Left hindlimb (tissue), 1 donor: ENCODE results near the gene RPS6KA5.
"Not testable (repeated sequence)": the region's sequence is repeated elsewhere in the genome, so short reads cannot be mapped to it uniquely, and the experiment has no call there.

Experiments
- DNase-seq: peaks from one replicate; pipeline ENCODE4 v3.0.0-alpha.2; 2018

RPS6KA5 gene

GRCh38 chr14:90981636-90982035 is 78.8 kb downstream of the RPS6KA5 start:
- DNase-seq, result no peak

GRCh38 chr14:90980636-90981035 is 79.8 kb downstream of the RPS6KA5 start:
- DNase-seq, result not testable (repeated sequence)

GRCh38 chr14:90979515-90979914 is 80.9 kb downstream of the RPS6KA5 start:
- no peak for DNase-seq

GRCh38 chr14:90976101-90976500 is 84.3 kb downstream of the RPS6KA5 start:
- no peak for DNase-seq

- no peak for DNase-seq
These were observed 88.8 kb downstream of the RPS6KA5 start for GRCh38 chr14:90971687-90972086.

- DNase-seq, result no peak
These were observed 90.3 kb downstream of the RPS6KA5 start for GRCh38 chr14:90970167-90970600.

- no peak for DNase-seq
These were observed 90.8 kb downstream of the RPS6KA5 start for GRCh38 chr14:90969531-90970166.

GRCh38 chr14:90968025-90968424 is 92.4 kb downstream of the RPS6KA5 start:
- DNase-seq, result no peak

- no peak for DNase-seq
These were observed 93.9 kb downstream of the RPS6KA5 start for GRCh38 chr14:90966493-90966892.

- no peak for DNase-seq
These were observed 94.7 kb downstream of the RPS6KA5 start for GRCh38 chr14:90965765-90966164.

GRCh38 chr14:90963343-90963742 is 97.1 kb downstream of the RPS6KA5 start:
- DNase-seq, result no peak

- no peak for DNase-seq
These were observed 97.8 kb downstream of the RPS6KA5 start for GRCh38 chr14:90962505-90963109.

GRCh38 chr14:90960818-90961217 is 99.6 kb downstream of the RPS6KA5 start:
- DNase-seq, result no peak

- no peak for DNase-seq
These were observed 101.1 kb downstream of the RPS6KA5 start for GRCh38 chr14:90959344-90959743.

GRCh38 chr14:90956273-90956672 is 104.2 kb downstream of the RPS6KA5 start:
- DNase-seq, result no peak

- not testable (repeated sequence) for DNase-seq
These were observed 106.8 kb downstream of the RPS6KA5 start for GRCh38 chr14:90953643-90954042.

- DNase-seq, result no peak
These were observed 117.1 kb downstream of the RPS6KA5 start for GRCh38 chr14:90943367-90943766.

- DNase-seq, result no peak
These were observed 117.9 kb downstream of the RPS6KA5 start for GRCh38 chr14:90942511-90942910.

- no peak for DNase-seq
These were observed 118.7 kb downstream of the RPS6KA5 start for GRCh38 chr14:90941706-90942105.

- DNase-seq, result no peak
These were observed 120.0 kb downstream of the RPS6KA5 start for GRCh38 chr14:90940318-90940962.

GRCh38 chr14:90939252-90939795 is 121.1 kb downstream of the RPS6KA5 start:
- DNase-seq, result not testable (repeated sequence)

GRCh38 chr14:90938615-90939014 is 121.8 kb downstream of the RPS6KA5 start:
- no peak for DNase-seq

- no peak for DNase-seq
These were observed 123.5 kb downstream of the RPS6KA5 start for GRCh38 chr14:90936757-90937440.
